ENCODE measurements around the gene SCGB1A1. TPM values are rescaled to one million over a fixed set of nuclear protein-coding genes. Genes with fewer than 3 reads are reported as not detected.

Gene SCGB1A1
- total RNA-seq, 1 donor, result not detected

DNA sequence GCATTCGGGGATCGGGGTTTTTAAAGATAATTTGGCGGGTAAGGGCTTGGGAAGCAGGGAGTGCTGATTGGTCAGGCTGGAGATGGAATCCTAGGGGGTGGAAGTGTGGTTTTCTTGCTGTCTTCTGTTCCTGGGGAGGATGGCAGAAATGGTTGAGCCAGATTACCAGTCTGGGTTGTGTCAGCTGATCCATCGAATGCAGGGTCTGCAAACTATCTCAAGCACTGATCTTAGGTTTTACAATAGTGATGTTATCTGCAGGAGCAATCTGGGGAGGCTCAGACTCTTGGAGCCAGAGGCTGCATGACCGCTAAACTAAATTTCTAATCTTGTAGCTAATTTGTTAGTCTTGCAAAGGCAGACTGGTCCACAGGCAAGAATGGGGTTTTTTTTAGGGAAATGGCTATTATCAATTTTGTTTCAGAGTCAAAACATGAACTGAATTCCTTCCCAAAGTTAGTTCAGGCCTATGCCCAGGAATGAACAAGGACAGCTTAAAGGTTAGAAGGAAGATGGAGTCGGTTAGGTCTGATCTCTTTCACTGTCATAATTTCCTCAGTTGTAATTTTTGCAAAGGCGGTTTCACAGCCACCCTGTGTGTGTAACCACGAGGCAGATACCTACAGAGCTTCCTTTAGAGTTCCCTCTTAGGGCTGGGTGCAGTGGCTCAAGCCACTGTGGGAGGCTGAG, 10.2 kb downstream of the SCGB1A1 start:
- TF ChIP-seq CTCF (IDR thresholded peaks at IDR 0.05; ENCODE audit: insufficient read depth, low read length), result no peak
- no peak overlapping the region for H3K4me3 ChIP-seq (ENCODE audit: low read depth, low read length)
- peak; percentile 44 for DNase-seq (ENCODE audit: low read depth)

GRCh38 chr11:62430425-62430824, 11.6 kb downstream of the SCGB1A1 start:
- no peak for TF ChIP-seq CTCF (IDR thresholded peaks at IDR 0.05; ENCODE audit: insufficient read depth, low read length)
- peak; percentile 53 for DNase-seq (ENCODE audit: low read depth)
- H3K4me3 ChIP-seq (ENCODE audit: low read depth, low read length), result no peak overlapping the region

- no peak overlapping the region for H3K4me3 ChIP-seq (ENCODE audit: low read depth, low read length)
- DNase-seq (ENCODE audit: low read depth), result peak; percentile 84
- TF ChIP-seq CTCF (IDR thresholded peaks at IDR 0.05; ENCODE audit: insufficient read depth, low read length), result no peak
Measured at GRCh38 chr11:62431171-62431901, 12.5 kb downstream of the SCGB1A1 start.

GRCh38 chr11:62432695-62433094, 13.9 kb downstream of the SCGB1A1 start:
- no peak overlapping the region for H3K4me3 ChIP-seq (ENCODE audit: low read depth, low read length)
- no peak for DNase-seq (ENCODE audit: low read depth)
- no peak for TF ChIP-seq CTCF (IDR thresholded peaks at IDR 0.05; ENCODE audit: insufficient read depth, low read length)

- DNase-seq (ENCODE audit: low read depth), result no peak
- no peak for TF ChIP-seq CTCF (IDR thresholded peaks at IDR 0.05; ENCODE audit: insufficient read depth, low read length)
- no peak overlapping the region for H3K4me3 ChIP-seq (ENCODE audit: low read depth, low read length)
Measured at GRCh38 chr11:62433141-62433903, 14.5 kb downstream of the SCGB1A1 start.

GRCh38 chr11:62433904-62434276, 15.1 kb downstream of the SCGB1A1 start:
- H3K4me3 ChIP-seq (ENCODE audit: low read depth, low read length), result no peak overlapping the region
- DNase-seq (ENCODE audit: low read depth), result no peak
- no peak for TF ChIP-seq CTCF (IDR thresholded peaks at IDR 0.05; ENCODE audit: insufficient read depth, low read length)
